SK-N-SH (cell line): ENCODE data around the gene PSMC3. TPM values are rescaled to one million over a fixed set of nuclear protein-coding genes. Genes with fewer than 3 reads are reported as not detected.

Experiments used
- CTCF ChIA-PET: fragments of 300-600, 350-600 bp; formaldehyde crosslinking; extraction: SDS; loops from one replicate; lab custom pipeline; 2021; lab: Yijun Ruan, JAX
- POLR2A ChIA-PET: fragments of 350-600 bp; sonication (Branson Sonifier 250); formaldehyde crosslinking; extraction: SDS; loops from one replicate; lab custom pipeline; 2020; ENCODE audit warnings: antibody characterized with exemption, inconsistent platforms; lab: Yijun Ruan, JAX
- DNase-seq: peaks from one replicate; pipeline ENCODE4 v3.0.0; 2012
- H2AFZ ChIP-seq: fragments of 200-600 bp; sonication (generic); 2 replicates; pipeline ENCODE4 v1.8.1; 2016; ENCODE audit warnings: antibody characterized with exemption, mild to moderate bottlenecking, low read depth
- H3F3A ChIP-seq: fragments of 200-600 bp; sonication (generic); replicated peaks from 2 replicates; pipeline ENCODE3; 2016; ENCODE audit warnings: antibody characterized with exemption, mild to moderate bottlenecking; ENCODE audit not compliant: insufficient read depth
- H3K27ac ChIP-seq, 2 experiments: fragments of 200-500 bp in 1 of 2; fragments of 200-600 bp in 1 of 2; sonication (Bioruptor generic) in 1 of 2; sonication (generic), shearing (Covaris generic) in 1 of 2; 2 replicates each; pipeline versions ENCODE4 v1.5.1 to v1.6.1; 2014 to 2016; ENCODE audit warnings: low read depth in 2 of 2, inconsistent platforms in 1 of 2, low read length in 1 of 2, mild to moderate bottlenecking in 1 of 2, mixed read lengths in 1 of 2
- H3K27me3 ChIP-seq: fragments of 200-600 bp; sonication (generic), shearing (Covaris generic); 2 replicates; pipeline ENCODE4 v1.6.1; 2016; ENCODE audit warnings: mixed run types; ENCODE audit not compliant: insufficient read depth
- H3K36me3 ChIP-seq, 2 experiments: fragments of 200-500 bp in 1 of 2; fragments of 200-600 bp in 1 of 2; sonication (Bioruptor generic) in 1 of 2; sonication (generic) in 1 of 2; replicated peaks in 1 of 2; 2 replicates each; pipeline versions ENCODE3 to v1.5.1; 2014 to 2016; ENCODE audit warnings: low read length in 1 of 2, mild to moderate bottlenecking in 1 of 2; ENCODE audit not compliant: insufficient read depth in 2 of 2, control insufficient read depth in 1 of 2
- H3K4me1 ChIP-seq, 2 experiments: fragments of 200-500 bp in 1 of 2; fragments of 200-600 bp in 1 of 2; sonication (Bioruptor generic) in 1 of 2; sonication (generic), shearing (Covaris generic) in 1 of 2; 2 replicates each; pipeline versions ENCODE4 v1.5.1 to v1.6.1; 2014 to 2016; ENCODE audit warnings: low read depth in 1 of 2, low read length in 1 of 2, mixed run types in 1 of 2; ENCODE audit not compliant: insufficient read depth in 2 of 2, control insufficient read depth in 1 of 2
- H3K4me2 ChIP-seq: fragments of 200-600 bp; sonication (generic), shearing (Covaris generic); 2 replicates; pipeline ENCODE4 v1.6.1; 2017; ENCODE audit warnings: mixed run types
- H3K4me3 ChIP-seq, 2 experiments: fragments of 200-500 bp in 1 of 2; fragments of 200-600 bp in 1 of 2; sonication (Bioruptor generic) in 1 of 2; sonication (generic), shearing (Covaris generic) in 1 of 2; 2 replicates each; pipeline versions ENCODE4 v1.5.1 to v1.8.1; 2014 to 2016; ENCODE audit warnings: low read depth in 2 of 2, inconsistent platforms in 1 of 2, low read length in 1 of 2, mild to moderate bottlenecking in 1 of 2, mixed read lengths in 1 of 2, moderate library complexity in 1 of 2
- H3K79me2 ChIP-seq: fragments of 200-600 bp; sonication (generic); 2 replicates; pipeline ENCODE4 v1.8.1; 2017; ENCODE audit warnings: mild to moderate bottlenecking; ENCODE audit not compliant: insufficient read depth
- H3K9ac ChIP-seq: fragments of 200-600 bp; sonication (generic); 2 replicates; pipeline ENCODE4 v1.6.1; 2017; ENCODE audit warnings: mixed run types
- H3K9me2 ChIP-seq: fragments of 200-600 bp; sonication (generic); 2 replicates; pipeline ENCODE4 v1.6.1; 2017; ENCODE audit warnings: mixed run types
- H3K9me3 ChIP-seq: fragments of 200-600 bp; sonication (generic); 2 replicates; pipeline ENCODE4 v1.6.1; 2017; ENCODE audit warnings: mixed run types, mild to moderate bottlenecking, moderate library complexity
- H4K20me1 ChIP-seq: fragments of 200-600 bp; sonication (generic); 2 replicates; pipeline ENCODE4 v1.6.1; 2017; ENCODE audit warnings: mild to moderate bottlenecking, mixed run types; ENCODE audit not compliant: insufficient read depth
- FOXJ3 ChIP-seq: sonication (generic); formaldehyde crosslinking; IDR thresholded peaks from 2 replicates; pipeline ENCODE4 v1.5.1; 2020; ENCODE audit warnings: mild to moderate bottlenecking, missing genetic modification reagents
- GABPA ChIP-seq: IDR thresholded peaks from 2 replicates; pipeline ENCODE4 v1.4.0; 2012; ENCODE audit warnings: low read depth, mild to moderate bottlenecking
- MXI1 ChIP-seq: IDR thresholded peaks from 2 replicates; pipeline ENCODE4 v1.6.1; 2012; ENCODE audit warnings: mild to moderate bottlenecking, low read depth, low read length, improper control_type of control experiment
- NFIC ChIP-seq: IDR thresholded peaks from 2 replicates; pipeline ENCODE4 v1.4.0; 2012; ENCODE audit warnings: borderline replicate concordance
- NRF1 ChIP-seq: IDR thresholded peaks from 2 replicates; pipeline ENCODE4 v1.6.1; 2012; ENCODE audit warnings: low read depth, mild to moderate bottlenecking, low read length
- POLR2AphosphoS5 ChIP-seq: IDR thresholded peaks from 2 replicates; pipeline ENCODE4 v1.6.1; 2012; ENCODE audit warnings: low read depth, low read length
- RAD21 ChIP-seq: IDR thresholded peaks from 2 replicates; pipeline ENCODE4 v1.6.1; 2012; ENCODE audit warnings: mild to moderate bottlenecking, low read length
- RXRA ChIP-seq: IDR thresholded peaks from 2 replicates; pipeline ENCODE4 v1.4.0; 2012; ENCODE audit warnings: low read depth, mild to moderate bottlenecking, borderline replicate concordance
- SMC3 ChIP-seq: IDR thresholded peaks from 2 replicates; pipeline ENCODE4 v1.6.1; 2012; ENCODE audit warnings: low read depth, low read length, improper control_type of control experiment
- TCF12 ChIP-seq: IDR thresholded peaks from 2 replicates; pipeline ENCODE4 v1.4.0; 2012
- TEAD4 ChIP-seq: IDR thresholded peaks from 2 replicates; pipeline ENCODE4 v1.4.0; 2012; ENCODE audit warnings: mild to moderate bottlenecking, borderline replicate concordance; ENCODE audit not compliant: insufficient read depth
- USF1 ChIP-seq: IDR thresholded peaks from 2 replicates; pipeline ENCODE4 v1.4.0; 2012; ENCODE audit warnings: low read depth, borderline replicate concordance
- YY1 ChIP-seq: IDR thresholded peaks from 2 replicates; pipeline ENCODE4 v1.4.0; 2012; ENCODE audit warnings: low read depth, mild to moderate bottlenecking
- ZBTB33 ChIP-seq: IDR thresholded peaks from 2 replicates; pipeline ENCODE4 v1.4.0; 2012; ENCODE audit warnings: low read depth, borderline replicate concordance
- WGBS: methylation state at CpG from one replicate; pipeline ENCODE4 v1.1.6; 2017; ENCODE audit warnings: low lambda C conversion rate; 5-methylcytosine and 5-hydroxymethylcytosine counted together
- polyA plus RNA-seq, 3 experiments: library from polyadenylated mRNA; depleted of rRNA; stranded (reverse); fragments of >200 nt; gene quantifications; 2 replicates each; pipeline ENCODE4 v1.2.3, GENCODE V29; 2012
- TF ChIP-seq, protein P1 (sequence below): fragments of 200-600 bp; sonication (generic); IDR thresholded peaks from 2 replicates; pipeline ENCODE4 v1.6.1; 2017; ENCODE audit warnings: antibody characterized with exemption, mild to moderate bottlenecking, moderate library complexity
- TF ChIP-seq, protein P2 (sequence below): IDR thresholded peaks from 2 replicates; pipeline ENCODE4 v1.4.0; 2012; ENCODE audit warnings: low read depth
- TF ChIP-seq, protein P3 (sequence below): fragments of 150-350 bp; IDR thresholded peaks from 2 replicates; pipeline ENCODE4 v1.6.1; 2016; ENCODE audit warnings: mild to moderate bottlenecking, low read depth, low read length
- TF ChIP-seq, protein P4 (sequence below): IDR thresholded peaks from 2 replicates; pipeline ENCODE4 v1.6.1; 2012; ENCODE audit warnings: mild to moderate bottlenecking, low read depth, low read length, moderate library complexity

The PSMC3 gene
- polyA plus RNA-seq, 1 of the 3 experiments (the other 2 are of a cell fraction): 184 TPM

DNA sequence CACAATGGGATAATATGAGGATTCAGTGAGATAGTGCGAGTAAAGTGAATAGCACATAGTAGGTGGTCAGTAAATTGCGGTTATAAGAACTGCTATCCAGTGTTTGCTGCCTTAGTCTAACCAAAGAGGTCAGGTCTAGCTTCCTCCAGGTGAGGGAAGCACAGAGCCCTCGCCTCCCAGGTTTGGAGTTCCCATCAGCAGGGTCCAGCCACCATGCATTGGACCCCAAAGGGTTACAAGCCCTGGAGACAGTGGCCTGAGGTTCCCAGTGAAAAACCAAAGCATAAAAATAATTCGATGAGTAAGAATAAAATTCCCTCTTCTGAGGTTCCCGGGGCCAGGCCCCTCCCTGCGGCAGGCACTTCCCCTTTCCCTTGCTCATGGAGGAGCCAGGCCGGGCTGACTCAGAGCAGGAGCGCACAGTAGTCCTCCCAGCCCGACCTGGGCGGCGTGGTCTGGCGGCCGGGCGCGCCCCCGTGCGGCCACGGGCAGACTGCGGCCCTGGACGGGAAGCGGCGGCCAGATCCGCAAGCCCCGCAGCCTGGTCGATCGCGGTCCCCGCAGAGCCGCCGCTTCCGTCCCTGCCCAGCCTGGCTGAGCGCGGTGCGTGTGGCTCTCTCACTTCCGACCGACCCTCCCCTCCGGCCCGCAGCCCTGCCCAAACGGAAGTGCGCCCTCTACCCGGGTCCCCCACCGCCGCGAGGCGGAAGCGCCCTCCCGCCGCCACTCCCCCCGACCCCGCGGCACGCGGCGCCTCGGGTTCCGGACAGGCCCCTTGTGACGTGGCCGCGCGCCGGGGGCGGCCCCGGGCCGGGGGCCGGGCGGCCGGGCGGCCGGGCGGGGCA lies 18.3 kb downstream of the PSMC3 start, which contains the start of gene SLC39A13 (continued):
- TF ChIP-seq, protein P1, sequence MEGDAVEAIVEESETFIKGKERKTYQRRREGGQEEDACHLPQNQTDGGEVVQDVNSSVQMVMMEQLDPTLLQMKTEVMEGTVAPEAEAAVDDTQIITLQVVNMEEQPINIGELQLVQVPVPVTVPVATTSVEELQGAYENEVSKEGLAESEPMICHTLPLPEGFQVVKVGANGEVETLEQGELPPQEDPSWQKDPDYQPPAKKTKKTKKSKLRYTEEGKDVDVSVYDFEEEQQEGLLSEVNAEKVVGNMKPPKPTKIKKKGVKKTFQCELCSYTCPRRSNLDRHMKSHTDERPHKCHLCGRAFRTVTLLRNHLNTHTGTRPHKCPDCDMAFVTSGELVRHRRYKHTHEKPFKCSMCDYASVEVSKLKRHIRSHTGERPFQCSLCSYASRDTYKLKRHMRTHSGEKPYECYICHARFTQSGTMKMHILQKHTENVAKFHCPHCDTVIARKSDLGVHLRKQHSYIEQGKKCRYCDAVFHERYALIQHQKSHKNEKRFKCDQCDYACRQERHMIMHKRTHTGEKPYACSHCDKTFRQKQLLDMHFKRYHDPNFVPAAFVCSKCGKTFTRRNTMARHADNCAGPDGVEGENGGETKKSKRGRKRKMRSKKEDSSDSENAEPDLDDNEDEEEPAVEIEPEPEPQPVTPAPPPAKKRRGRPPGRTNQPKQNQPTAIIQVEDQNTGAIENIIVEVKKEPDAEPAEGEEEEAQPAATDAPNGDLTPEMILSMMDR: peak; percentile 80
- no peak for TF ChIP-seq NRF1
- TF ChIP-seq TEAD4: no peak; the same call in 1 of the 2 replicates
- peak; percentile 81 for TF ChIP-seq POLR2AphosphoS5
- no peak for TF ChIP-seq YY1
- peak; percentile 49 for TF ChIP-seq SMC3
- TF ChIP-seq RAD21: peak; percentile 78
- TF ChIP-seq USF1: peak; percentile 50; the same call in 1 of the 2 replicates
- peak; percentile 83 for TF ChIP-seq MXI1

DNA sequence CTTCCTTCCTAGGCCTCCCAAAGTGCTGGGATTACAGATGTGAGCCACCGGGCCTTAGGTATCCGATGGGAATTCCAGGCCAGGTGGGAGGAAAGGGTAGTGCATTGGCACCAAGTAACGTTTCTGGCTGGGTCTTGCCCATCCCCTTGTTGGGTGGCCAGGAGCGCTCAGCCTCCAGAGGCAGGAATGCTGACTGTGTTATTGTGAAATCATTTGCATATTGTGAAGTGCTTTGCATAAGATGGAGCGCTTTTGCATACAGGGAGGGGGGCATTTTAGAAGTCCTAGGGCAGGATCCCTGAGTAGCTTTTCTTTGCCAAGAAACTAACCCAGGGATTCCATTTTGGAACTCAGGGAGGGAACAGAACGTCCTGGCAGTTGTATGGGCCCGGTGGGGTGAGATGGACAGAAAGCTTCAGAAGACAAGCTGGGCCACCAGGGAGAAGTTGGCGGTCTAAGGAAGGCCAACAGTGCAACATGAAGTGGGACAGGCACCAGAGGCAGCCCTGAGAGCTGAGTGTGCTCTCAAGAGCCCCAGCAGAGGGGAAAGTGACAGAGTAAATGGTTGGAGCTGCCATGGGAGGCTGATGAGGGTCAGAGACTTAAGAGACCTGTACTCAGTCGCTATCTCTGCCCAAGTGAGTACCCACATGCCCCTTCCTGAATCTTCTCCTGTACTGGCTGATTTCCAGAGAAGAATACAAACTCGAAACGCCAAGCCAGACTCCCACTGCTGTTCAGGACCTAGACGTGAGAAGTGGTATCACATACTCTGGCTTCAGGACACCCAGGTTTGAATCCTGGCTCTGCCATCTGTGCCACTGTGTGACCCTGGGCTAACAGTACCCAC lies 19.1 kb downstream of the PSMC3 start:
- H3K9ac ChIP-seq: peak overlapping the region; percentile 83
- no peaks in the 10 kb centered on the region for H4K20me1 ChIP-seq
- H3K9me3 ChIP-seq: no peaks in the 10 kb centered on the region
- 86% methylated on average over 12 of the region's 12 CpGs for WGBS
- H3K9me2 ChIP-seq: no peaks in the 10 kb centered on the region
- H3K79me2 ChIP-seq: peaks cover 34% of the 10 kb centered on the region
- H3K4me1 ChIP-seq: peaks cover 21 to 36% of the 10 kb centered on the region in 2 experiments; a peak in 2 of 4 replicates
- peak overlapping the region; percentile 60 to 66 for H3K4me3 ChIP-seq
- ChIA-PET CTCF (interaction anchor here (0.6 to 20.7 kb wide), 11 partner anchors 8 to 228 kb away, joined by 3 to 239 read pairs (median 4); partner anchors contain the start of genes PSMC3 and SPI1), POLR2A (no interaction called here)
- H2AFZ ChIP-seq: peak overlapping the region; percentile 44
- H3K4me2 ChIP-seq: peak overlapping the region; percentile 93
- H3K27ac ChIP-seq: peak overlapping the region; percentile 89 to 95
- H3K27me3 ChIP-seq: no peaks in the 10 kb centered on the region
- peaks cover 10% of the 10 kb centered on the region for H3F3A ChIP-seq
- peaks cover 12 to 14% of the 10 kb centered on the region in 2 experiments for H3K36me3 ChIP-seq
- DNase-seq: no peak
- no peak for TF ChIP-seq RXRA
- TF ChIP-seq TEAD4: no peak
- TF ChIP-seq GABPA: no peak
- no peak for TF ChIP-seq FOXJ3 (CRISPR knock-in tag)
- TF ChIP-seq, protein P2, sequence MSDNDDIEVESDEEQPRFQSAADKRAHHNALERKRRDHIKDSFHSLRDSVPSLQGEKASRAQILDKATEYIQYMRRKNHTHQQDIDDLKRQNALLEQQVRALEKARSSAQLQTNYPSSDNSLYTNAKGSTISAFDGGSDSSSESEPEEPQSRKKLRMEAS: no peak
- TF ChIP-seq YY1: no peak
- TF ChIP-seq, protein P3, sequence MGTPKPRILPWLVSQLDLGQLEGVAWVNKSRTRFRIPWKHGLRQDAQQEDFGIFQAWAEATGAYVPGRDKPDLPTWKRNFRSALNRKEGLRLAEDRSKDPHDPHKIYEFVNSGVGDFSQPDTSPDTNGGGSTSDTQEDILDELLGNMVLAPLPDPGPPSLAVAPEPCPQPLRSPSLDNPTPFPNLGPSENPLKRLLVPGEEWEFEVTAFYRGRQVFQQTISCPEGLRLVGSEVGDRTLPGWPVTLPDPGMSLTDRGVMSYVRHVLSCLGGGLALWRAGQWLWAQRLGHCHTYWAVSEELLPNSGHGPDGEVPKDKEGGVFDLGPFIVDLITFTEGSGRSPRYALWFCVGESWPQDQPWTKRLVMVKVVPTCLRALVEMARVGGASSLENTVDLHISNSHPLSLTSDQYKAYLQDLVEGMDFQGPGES: no peak
- no peak for TF ChIP-seq ZBTB33
- TF ChIP-seq, protein P4, sequence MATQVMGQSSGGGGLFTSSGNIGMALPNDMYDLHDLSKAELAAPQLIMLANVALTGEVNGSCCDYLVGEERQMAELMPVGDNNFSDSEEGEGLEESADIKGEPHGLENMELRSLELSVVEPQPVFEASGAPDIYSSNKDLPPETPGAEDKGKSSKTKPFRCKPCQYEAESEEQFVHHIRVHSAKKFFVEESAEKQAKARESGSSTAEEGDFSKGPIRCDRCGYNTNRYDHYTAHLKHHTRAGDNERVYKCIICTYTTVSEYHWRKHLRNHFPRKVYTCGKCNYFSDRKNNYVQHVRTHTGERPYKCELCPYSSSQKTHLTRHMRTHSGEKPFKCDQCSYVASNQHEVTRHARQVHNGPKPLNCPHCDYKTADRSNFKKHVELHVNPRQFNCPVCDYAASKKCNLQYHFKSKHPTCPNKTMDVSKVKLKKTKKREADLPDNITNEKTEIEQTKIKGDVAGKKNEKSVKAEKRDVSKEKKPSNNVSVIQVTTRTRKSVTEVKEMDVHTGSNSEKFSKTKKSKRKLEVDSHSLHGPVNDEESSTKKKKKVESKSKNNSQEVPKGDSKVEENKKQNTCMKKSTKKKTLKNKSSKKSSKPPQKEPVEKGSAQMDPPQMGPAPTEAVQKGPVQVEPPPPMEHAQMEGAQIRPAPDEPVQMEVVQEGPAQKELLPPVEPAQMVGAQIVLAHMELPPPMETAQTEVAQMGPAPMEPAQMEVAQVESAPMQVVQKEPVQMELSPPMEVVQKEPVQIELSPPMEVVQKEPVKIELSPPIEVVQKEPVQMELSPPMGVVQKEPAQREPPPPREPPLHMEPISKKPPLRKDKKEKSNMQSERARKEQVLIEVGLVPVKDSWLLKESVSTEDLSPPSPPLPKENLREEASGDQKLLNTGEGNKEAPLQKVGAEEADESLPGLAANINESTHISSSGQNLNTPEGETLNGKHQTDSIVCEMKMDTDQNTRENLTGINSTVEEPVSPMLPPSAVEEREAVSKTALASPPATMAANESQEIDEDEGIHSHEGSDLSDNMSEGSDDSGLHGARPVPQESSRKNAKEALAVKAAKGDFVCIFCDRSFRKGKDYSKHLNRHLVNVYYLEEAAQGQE: no peak
- TF ChIP-seq NFIC: no peak
- no peak for TF ChIP-seq TCF12
